Measurements from ENCODE around the gene COX6B1.

GRCh38 chr19:35696835-35697234 lies 48.7 kb downstream of the COX6B1 start:
- TF ChIP-seq POLR2A (IDR thresholded peaks at IDR 0.05; ENCODE audit: low read depth, low read length) (no peak), POLR2AphosphoS5 (IDR thresholded peaks at IDR 0.05; ENCODE audit: low read depth, low read length) (no peak), SPI1 (IDR thresholded peaks at IDR 0.05; ENCODE audit: low read depth, low read length) (0 out of 2 replicates have a peak, but pooled peaks have one; percentile 7)
